H9 (cell line): ENCODE results near the gene CCNJL. TPM values are rescaled to one million over a fixed set of nuclear protein-coding genes. Genes with fewer than 3 reads are reported as not detected.
"Not testable (repeated sequence)": the region's sequence is repeated elsewhere in the genome, so short reads cannot be mapped to it uniquely, and the experiment has no call there.

ENCODE experiments used
- DNase-seq: peaks from one replicate; pipeline ENCODE4 v3.0.0-alpha.2; 2017
- H2AFZ ChIP-seq: one replicate; pipeline ENCODE4 v1.6.1; 2013; ENCODE audit warnings: mild to moderate bottlenecking, low read length, control low read depth, moderate library complexity
- H2AK5ac ChIP-seq: 2 replicates; pipeline ENCODE4 v1.6.1; 2013; ENCODE audit warnings: low read length, control low read depth, mixed read lengths; ENCODE audit not compliant: insufficient read length
- H2BK120ac ChIP-seq: one replicate; pipeline ENCODE4 v1.6.1; 2013; ENCODE audit warnings: low read depth, mild to moderate bottlenecking, low read length, control low read depth, inconsistent platforms; ENCODE audit not compliant: poor library complexity, severe bottlenecking
- H2BK12ac ChIP-seq: 2 replicates; pipeline ENCODE4 v1.6.1; 2013; ENCODE audit warnings: low read length, control low read depth, mixed read lengths, low read depth; ENCODE audit not compliant: insufficient read length
- H2BK15ac ChIP-seq: 2 replicates; pipeline ENCODE4 v1.6.1; 2013; ENCODE audit warnings: low read depth, low read length, control low read depth
- H2BK20ac ChIP-seq: one replicate; pipeline ENCODE4 v1.6.1; 2013; ENCODE audit warnings: low read depth, mild to moderate bottlenecking, low read length, control low read depth, inconsistent platforms; ENCODE audit not compliant: poor library complexity, severe bottlenecking
- H2BK5ac ChIP-seq: 2 replicates; pipeline ENCODE4 v1.6.1; 2013; ENCODE audit warnings: low read length, control low read depth, mixed read lengths; ENCODE audit not compliant: insufficient read length
- H3K14ac ChIP-seq: 2 replicates; pipeline ENCODE4 v1.6.1; 2013; ENCODE audit warnings: low read length, control low read depth; ENCODE audit not compliant: insufficient read depth
- H3K18ac ChIP-seq: 2 replicates; pipeline ENCODE4 v1.6.1; 2013; ENCODE audit warnings: low read depth, mild to moderate bottlenecking, mixed read lengths, low read length, control low read depth; ENCODE audit not compliant: insufficient read length
- H3K23ac ChIP-seq: 2 replicates; pipeline ENCODE4 v1.6.1; 2013; ENCODE audit warnings: low read length, control low read depth, mixed read lengths, low read depth; ENCODE audit not compliant: insufficient read length
- H3K23me2 ChIP-seq: 2 replicates; pipeline ENCODE4 v1.6.1; 2013; ENCODE audit warnings: low read depth, mild to moderate bottlenecking, mixed read lengths, low read length, control low read depth; ENCODE audit not compliant: insufficient read length, poor library complexity, severe bottlenecking
- H3K27ac ChIP-seq: 2 replicates; pipeline ENCODE4 v1.5.1; 2013; ENCODE audit warnings: low read length, control low read depth, mixed read lengths, low read depth; ENCODE audit not compliant: insufficient read length
- H3K27me3 ChIP-seq: 2 replicates; pipeline ENCODE4 v1.6.1; 2013; ENCODE audit warnings: low read length, control low read depth, inconsistent platforms; ENCODE audit not compliant: insufficient read depth
- H3K4ac ChIP-seq: 2 replicates; pipeline ENCODE4 v1.6.1; 2013; ENCODE audit warnings: low read depth, mild to moderate bottlenecking, control low read depth, inconsistent platforms, low read length, moderate library complexity
- H3K4me1 ChIP-seq: 2 replicates; pipeline ENCODE4 v1.6.1; 2013; ENCODE audit warnings: low read length, control low read depth, inconsistent platforms; ENCODE audit not compliant: insufficient read depth
- H3K4me2 ChIP-seq: 2 replicates; pipeline ENCODE4 v1.6.1; 2013; ENCODE audit warnings: low read length, control low read depth, mixed read lengths; ENCODE audit not compliant: insufficient read length, insufficient read depth
- H3K56ac ChIP-seq: 2 replicates; pipeline ENCODE4 v1.6.1; 2013; ENCODE audit warnings: low read depth, mild to moderate bottlenecking, mixed read lengths, low read length, control low read depth; ENCODE audit not compliant: insufficient read length
- H3K79me1 ChIP-seq: 2 replicates; pipeline ENCODE4 v1.6.1; 2013; ENCODE audit warnings: low read depth, mild to moderate bottlenecking, moderate library complexity, low read length, control low read depth, inconsistent platforms; ENCODE audit not compliant: insufficient read depth, poor library complexity, severe bottlenecking
- H3K79me2 ChIP-seq: 2 replicates; pipeline ENCODE4 v1.6.1; 2013; ENCODE audit warnings: low read length, control low read depth, inconsistent platforms; ENCODE audit not compliant: insufficient read depth
- H3K9ac ChIP-seq: 2 replicates; pipeline ENCODE4 v1.6.1; 2013; ENCODE audit warnings: low read length, control low read depth, mixed read lengths; ENCODE audit not compliant: insufficient read length; ENCODE audit errors: extremely low read depth
- H3K9me3 ChIP-seq: one replicate; pipeline ENCODE4 v1.6.1; 2013; ENCODE audit warnings: low read depth, low read length, inconsistent platforms; ENCODE audit not compliant: control insufficient read depth
- H3T11ph ChIP-seq: one replicate; pipeline ENCODE4 v1.6.1; 2013; ENCODE audit warnings: mild to moderate bottlenecking, low read length, control low read depth, inconsistent platforms
- H4K20me1 ChIP-seq: one replicate; pipeline ENCODE4 v1.6.1; 2013; ENCODE audit not compliant: control insufficient read depth, insufficient read length, insufficient read depth
- H4K5ac ChIP-seq: 2 replicates; pipeline ENCODE4 v1.6.1; 2013; ENCODE audit warnings: low read depth, mild to moderate bottlenecking, mixed read lengths, low read length, control low read depth; ENCODE audit not compliant: insufficient read length
- H4K8ac ChIP-seq: replicated peaks from 2 replicates; pipeline ENCODE4 v1.6.1; 2013; ENCODE audit warnings: low read length, control low read depth, mixed read lengths, low read depth; ENCODE audit not compliant: insufficient read length
- H4K91ac ChIP-seq: 2 replicates; pipeline ENCODE4 v1.6.1; 2013; ENCODE audit warnings: low read depth, mild to moderate bottlenecking, moderate library complexity, mixed read lengths, low read length, control low read depth; ENCODE audit not compliant: insufficient read length
- H3K27ac Mint-ChIP-seq, 3 experiments: 2 replicates in 2 of 3; 3 replicates in 1 of 3; pipeline ENCODE4 v1.8.0; 2020 to 2021; ENCODE audit warnings: mixed read lengths in 3 of 3, mild to moderate bottlenecking in 1 of 3, moderate library complexity in 1 of 3
- H3K27me3 Mint-ChIP-seq: 2 replicates; pipeline ENCODE4 v1.8.0; 2021; ENCODE audit warnings: low read depth, mild to moderate bottlenecking, moderate library complexity, mixed read lengths
- H3K36me3 Mint-ChIP-seq, 3 experiments: 2 replicates in 2 of 3; 3 replicates in 1 of 3; pipeline ENCODE4 v1.8.0; 2020 to 2021; ENCODE audit warnings: low read depth in 3 of 3, mixed read lengths in 3 of 3; ENCODE audit not compliant: insufficient read depth in 1 of 3
- H3K4me1 Mint-ChIP-seq, 2 experiments: 2 replicates each; pipeline ENCODE4 v1.8.0; 2020; ENCODE audit warnings: mixed read lengths in 2 of 2
- H3K4me3 Mint-ChIP-seq, 2 experiments: 2 replicates in 1 of 2; 3 replicates in 1 of 2; pipeline ENCODE4 v1.8.0; 2020 to 2021; ENCODE audit warnings: mild to moderate bottlenecking in 2 of 2, mixed read lengths in 2 of 2, moderate library complexity in 1 of 2
- H3K9me3 Mint-ChIP-seq, 2 experiments: 2 replicates in 1 of 2; 3 replicates in 1 of 2; pipeline ENCODE4 v1.8.0; 2020; ENCODE audit warnings: mild to moderate bottlenecking in 2 of 2, mixed read lengths in 2 of 2, moderate library complexity in 1 of 2
- CTCF ChIP-seq: fragments of 200-600 bp; sonication (generic); conservative IDR thresholded peaks from 3 replicates; pipeline ENCODE4 v1.8.0; 2021; ENCODE audit warnings: antibody characterized with exemption, mild to moderate bottlenecking
- WGBS: extraction: QIAGEN DNeasy Blood & Tissue Kit; methylation state at CpG from one replicate; pipeline ENCODE4 v1.1.7; 2013; ENCODE audit warnings: missing lambda C conversion rate, low lambda C conversion rate, mixed read lengths; ENCODE audit not compliant: insufficient read length; ENCODE audit errors: extremely low coverage; 5-methylcytosine and 5-hydroxymethylcytosine counted together
- total RNA-seq: library from RNA; stranded (reverse); gene quantifications from 2 replicates; pipeline ENCODE4 v1.2.1, GENCODE V29; 2021

CCNJL gene
- total RNA-seq, 1 experiment from 2014 or later = 26.9 TPM

- no peaks in the 10 kb centered on the region for H3K4me1 ChIP-seq
- H3K18ac ChIP-seq = no peak overlapping the region
- no peak overlapping the region for H2BK20ac ChIP-seq
- no peaks in the 10 kb centered on the region for H3K27me3 ChIP-seq
- no peak overlapping the region for H2BK15ac ChIP-seq
- no peaks in the 10 kb centered on the region for H3K79me1 ChIP-seq
- no peak overlapping the region for H2AK5ac ChIP-seq
- H4K8ac ChIP-seq = no peak overlapping the region
- no peak overlapping the region for H3K4me2 ChIP-seq
- DNase-seq = no peak
- no peak overlapping the region for H3K4ac ChIP-seq
- H2BK5ac ChIP-seq = no peak overlapping the region
- H3K23me2 ChIP-seq = no peaks in the 10 kb centered on the region
- H3K79me2 ChIP-seq = no peaks in the 10 kb centered on the region
- Mint-ChIP-seq H3K36me3 (peaks cover 21 to 43% (median 28%) of the 10 kb centered on the region in 3 experiments; a peak in 6 of 7 replicates), H3K27me3 (no peaks in the 10 kb centered on the region; the same call in 1 of the 2 replicates), H3K4me3 (no peak overlapping the region), H3K4me1 (peaks cover 6 to 17% of the 10 kb centered on the region in 2 experiments), H3K27ac (no peak overlapping the region), H3K9me3 (no peaks in the 10 kb centered on the region)
- no peak overlapping the region for H2BK120ac ChIP-seq
- no peak overlapping the region for H3K27ac ChIP-seq
- no peaks in the 10 kb centered on the region for H4K20me1 ChIP-seq
- H3K14ac ChIP-seq = no peak overlapping the region
- no peak overlapping the region for H3T11ph ChIP-seq
- no peak overlapping the region for H4K5ac ChIP-seq
- H3K56ac ChIP-seq = no peak overlapping the region
- no peak overlapping the region for H4K91ac ChIP-seq
- no peaks in the 10 kb centered on the region for H3K9me3 ChIP-seq
- no peak overlapping the region for H2AFZ ChIP-seq
- no peak for TF ChIP-seq CTCF
- H3K23ac ChIP-seq = no peak overlapping the region
- no peak overlapping the region for H3K9ac ChIP-seq
- WGBS = no CpG with 5 or more reads among the region's 5 CpGs
- no peak overlapping the region for H2BK12ac ChIP-seq
These were observed 62.1 kb downstream of the CCNJL start for GRCh38 chr5:160250226-160250625.

- H3K14ac ChIP-seq, H3T11ph ChIP-seq, H3K27ac ChIP-seq, H3K23me2 ChIP-seq, H4K91ac ChIP-seq, H3K4me2 ChIP-seq, H3K4me3 Mint-ChIP-seq, H3K27me3 ChIP-seq, H2BK120ac ChIP-seq, H4K20me1 ChIP-seq, H3K9ac ChIP-seq, H2BK5ac ChIP-seq, H2BK20ac ChIP-seq, H3K9me3 ChIP-seq, H2BK12ac ChIP-seq, H3K9me3 Mint-ChIP-seq, H3K56ac ChIP-seq, H2AK5ac ChIP-seq, H3K4me1 ChIP-seq, H3K4ac ChIP-seq, H3K18ac ChIP-seq, H3K79me1 ChIP-seq, H2AFZ ChIP-seq, H3K79me2 ChIP-seq, H3K27ac Mint-ChIP-seq, H4K8ac ChIP-seq, DNase-seq, H3K23ac ChIP-seq, H4K5ac ChIP-seq, H3K27me3 Mint-ChIP-seq, H2BK15ac ChIP-seq: not testable (repeated sequence)
- WGBS = no CpG with 5 or more reads among the region's 1 CpG
- Mint-ChIP-seq H3K4me1 (peaks cover 6 to 17% of the 10 kb centered on the region in 2 experiments), H3K36me3 (peaks cover 21 to 39% (median 28%) of the 10 kb centered on the region in 3 experiments; a peak in 6 of 7 replicates)
These were observed 62.8 kb downstream of the CCNJL start for GRCh38 chr5:160249570-160249969.
